ENCODE results near the gene SPNS3. TPM values are rescaled to one million over a fixed set of nuclear protein-coding genes. Genes with fewer than 3 reads are reported as not detected.

Gene SPNS3
- total and polyA plus RNA-seq, 7 donors, result 0.09 TPM; not detected in 6

GRCh38 chr17:4501295-4501949 is 67.7 kb downstream of the SPNS3 start:
- Histone ChIP-seq H3K27ac (no peak overlapping the region), H3K36me3 (ENCODE audit: insufficient read depth in 1 of 2, low read depth in 1 of 2) (no peaks in the 10 kb centered on the region), H3K4me3 (peak overlapping the region; percentile 60), H3K4me1 (peaks cover 14% of the 10 kb centered on the region), H3K27me3 (ENCODE audit: insufficient read depth in 3 of 3, low read length in 2 of 3) (peaks cover 0 to 18% (median 18%) of the 10 kb centered on the region in 3 donors), H3K9me3 (no peaks in the 10 kb centered on the region)
- no peak for DNase-seq
- 21 to 42% (median 28%) methylated on average over 3 of the region's 3 CpGs for WGBS, 3 donors
- no peak for ATAC-seq
- intact Hi-C loops (cut with DNase I), result no loop called here
- TF ChIP-seq, protein P1, sequence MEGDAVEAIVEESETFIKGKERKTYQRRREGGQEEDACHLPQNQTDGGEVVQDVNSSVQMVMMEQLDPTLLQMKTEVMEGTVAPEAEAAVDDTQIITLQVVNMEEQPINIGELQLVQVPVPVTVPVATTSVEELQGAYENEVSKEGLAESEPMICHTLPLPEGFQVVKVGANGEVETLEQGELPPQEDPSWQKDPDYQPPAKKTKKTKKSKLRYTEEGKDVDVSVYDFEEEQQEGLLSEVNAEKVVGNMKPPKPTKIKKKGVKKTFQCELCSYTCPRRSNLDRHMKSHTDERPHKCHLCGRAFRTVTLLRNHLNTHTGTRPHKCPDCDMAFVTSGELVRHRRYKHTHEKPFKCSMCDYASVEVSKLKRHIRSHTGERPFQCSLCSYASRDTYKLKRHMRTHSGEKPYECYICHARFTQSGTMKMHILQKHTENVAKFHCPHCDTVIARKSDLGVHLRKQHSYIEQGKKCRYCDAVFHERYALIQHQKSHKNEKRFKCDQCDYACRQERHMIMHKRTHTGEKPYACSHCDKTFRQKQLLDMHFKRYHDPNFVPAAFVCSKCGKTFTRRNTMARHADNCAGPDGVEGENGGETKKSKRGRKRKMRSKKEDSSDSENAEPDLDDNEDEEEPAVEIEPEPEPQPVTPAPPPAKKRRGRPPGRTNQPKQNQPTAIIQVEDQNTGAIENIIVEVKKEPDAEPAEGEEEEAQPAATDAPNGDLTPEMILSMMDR (IDR thresholded peaks at IDR 0.05), result no peak

GRCh38 chr17:4502466-4503154 is 68.9 kb downstream of the SPNS3 start:
- intact Hi-C loops (cut with DNase I), result no loop called here
- TF ChIP-seq, protein P1 (IDR thresholded peaks at IDR 0.05), result no peak
- Histone ChIP-seq H3K36me3 (ENCODE audit: insufficient read depth in 1 of 2, low read depth in 1 of 2) (no peaks in the 10 kb centered on the region), H3K27ac (no peak overlapping the region), H3K9me3 (no peaks in the 10 kb centered on the region), H3K4me1 (peaks cover 18% of the 10 kb centered on the region), H3K27me3 (ENCODE audit: insufficient read depth in 3 of 3, low read length in 2 of 3) (peaks cover 0 to 18% (median 18%) of the 10 kb centered on the region in 3 donors), H3K4me3 (no peak overlapping the region)
- DNase-seq, result no peak
- no peak for ATAC-seq
- WGBS, 3 donors, result 49 to 53% (median 50%) methylated on average over 18 of the region's 18 CpGs

DNA sequence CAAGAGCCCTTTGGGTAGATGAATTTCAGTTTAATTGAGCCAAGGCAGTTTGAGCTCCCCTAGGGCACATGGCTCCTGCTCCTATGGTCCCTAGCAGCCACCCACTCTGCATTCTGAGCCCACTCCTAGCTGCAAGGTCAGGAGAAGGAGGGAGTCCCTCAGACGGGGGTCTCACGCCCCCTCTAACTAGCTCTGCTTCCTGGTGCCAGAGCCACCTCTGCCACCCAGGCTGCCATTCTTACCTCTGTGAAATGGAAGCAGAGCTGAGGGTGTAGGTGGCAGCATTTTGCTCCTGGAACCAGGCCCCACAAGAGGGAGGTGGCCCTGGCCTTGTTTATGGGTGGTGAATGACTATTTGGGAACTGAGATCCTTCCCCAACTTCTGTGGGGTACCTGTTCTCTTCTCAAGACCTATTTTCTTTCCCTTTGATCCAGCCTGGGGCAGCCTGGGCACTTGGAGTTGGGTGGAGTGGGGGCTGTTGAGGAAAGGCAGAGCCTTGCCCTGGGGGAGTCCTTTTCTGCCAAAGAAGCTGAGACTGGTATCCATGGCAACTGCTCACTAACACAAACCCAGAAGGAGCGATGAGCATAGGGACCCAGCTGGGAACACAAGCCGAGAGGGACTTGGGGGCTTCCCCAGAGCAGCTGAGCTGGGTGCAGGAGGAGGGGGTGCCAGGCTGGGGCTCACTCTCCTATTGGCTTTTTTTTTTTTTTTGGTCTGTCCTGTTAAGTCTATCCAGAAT is 69.7 kb downstream of the SPNS3 start:
- intact Hi-C loops (cut with DNase I), result no loop called here
- no peaks in the 10 kb centered on the region for H3K9me3 ChIP-seq
- TF ChIP-seq, protein P1 (IDR thresholded peaks at IDR 0.05), result no peak
- WGBS, 3 donors, result 78 to 89% (median 82%) methylated on average over 4 of the region's 4 CpGs
- no peak overlapping the region for H3K27ac ChIP-seq
- peaks cover 0 to 18% (median 18%) of the 10 kb centered on the region in 3 donors for H3K27me3 ChIP-seq (ENCODE audit: insufficient read depth in 3 of 3, low read length in 2 of 3)
- H3K36me3 ChIP-seq (ENCODE audit: insufficient read depth in 1 of 2, low read depth in 1 of 2), result no peaks in the 10 kb centered on the region
- DNase-seq (no peak), ATAC-seq (no peak)
- peaks cover 16% of the 10 kb centered on the region for H3K4me1 ChIP-seq
- H3K4me3 ChIP-seq, result no peak overlapping the region

- Histone ChIP-seq H3K4me3 (no peak overlapping the region), H3K36me3 (ENCODE audit: insufficient read depth in 1 of 2, low read depth in 1 of 2) (no peaks in the 10 kb centered on the region), H3K27me3 (ENCODE audit: insufficient read depth in 3 of 3, low read length in 2 of 3) (peaks cover 0 to 18% (median 18%) of the 10 kb centered on the region in 3 donors), H3K4me1 (peaks cover 15% of the 10 kb centered on the region), H3K9me3 (no peaks in the 10 kb centered on the region), H3K27ac (no peak overlapping the region)
- no peak for DNase-seq
- WGBS, 3 donors, result 79 to 84% (median 81%) methylated on average over 5 of the region's 5 CpGs
- intact Hi-C loops (cut with DNase I), result no loop called here
- TF ChIP-seq, protein P1 (IDR thresholded peaks at IDR 0.05), result no peak
- ATAC-seq, result no peak
These were observed 70.4 kb downstream of the SPNS3 start for GRCh38 chr17:4504188-4504587.

Data from psoas muscle (tissue), 8 donors.